Mesendoderm (in vitro differentiated cells): ENCODE results near the gene SHROOM2.
"Not testable (repeated sequence)": the region's sequence is repeated elsewhere in the genome, so short reads cannot be mapped to it uniquely, and the experiment has no call there.

Experiments used
- DNase-seq: peaks from one replicate; pipeline ENCODE4 v3.0.0; 2013
- H2AK5ac ChIP-seq: 2 replicates; pipeline ENCODE4 v1.6.1; 2013; ENCODE audit warnings: low read length, inconsistent platforms
- H2BK120ac ChIP-seq: 2 replicates; pipeline ENCODE4 v1.6.1; 2013; ENCODE audit warnings: low read depth, mild to moderate bottlenecking, low read length, moderate library complexity, mixed read lengths
- H2BK15ac ChIP-seq: replicated peaks from 2 replicates; pipeline ENCODE4 v1.6.1; 2013; ENCODE audit warnings: low read depth, mild to moderate bottlenecking, moderate library complexity
- H2BK5ac ChIP-seq: 2 replicates; pipeline ENCODE4 v1.6.1; 2013; ENCODE audit warnings: low read length, inconsistent platforms
- H3K18ac ChIP-seq: 2 replicates; pipeline ENCODE4 v1.6.1; 2013; ENCODE audit warnings: mild to moderate bottlenecking, low read length, mixed read lengths
- H3K23ac ChIP-seq: one replicate; pipeline ENCODE4 v1.6.1; 2013; ENCODE audit warnings: low read length
- H3K27ac ChIP-seq: 2 replicates; pipeline ENCODE4 v1.5.1; 2013; ENCODE audit warnings: low read depth, mild to moderate bottlenecking, inconsistent platforms, low read length, moderate library complexity
- H3K27me3 ChIP-seq: 2 replicates; pipeline ENCODE4 v1.6.1; 2013; ENCODE audit warnings: low read length, control low read depth, mild to moderate bottlenecking, inconsistent platforms; ENCODE audit not compliant: insufficient read depth, poor library complexity
- H3K36me3 ChIP-seq: 2 replicates; pipeline ENCODE4 v1.6.1; 2013; ENCODE audit warnings: low read length, inconsistent platforms; ENCODE audit not compliant: control insufficient read depth, insufficient read depth
- H3K4ac ChIP-seq: one replicate; pipeline ENCODE4 v1.6.1; 2013; ENCODE audit warnings: low read depth, mild to moderate bottlenecking, low read length, moderate library complexity
- H3K4me1 ChIP-seq: 2 replicates; pipeline ENCODE4 v1.6.1; 2013; ENCODE audit warnings: low read depth, low read length, inconsistent platforms; ENCODE audit not compliant: control insufficient read depth
- H3K4me2 ChIP-seq: 2 replicates; pipeline ENCODE4 v1.6.1; 2013; ENCODE audit warnings: low read length
- H3K4me3 ChIP-seq: 2 replicates; pipeline ENCODE4 v1.5.1; 2013; ENCODE audit warnings: mild to moderate bottlenecking, low read length
- H3K56ac ChIP-seq: one replicate; pipeline ENCODE4 v1.6.1; 2013; ENCODE audit warnings: low read length
- H3K79me1 ChIP-seq: 2 replicates; pipeline ENCODE4 v1.6.1; 2013; ENCODE audit warnings: low read length, inconsistent platforms
- H3K79me2 ChIP-seq: 2 replicates; pipeline ENCODE4 v1.6.1; 2013; ENCODE audit warnings: mild to moderate bottlenecking, low read length; ENCODE audit not compliant: control insufficient read depth, insufficient read depth
- H3K9ac ChIP-seq: 2 replicates; pipeline ENCODE4 v1.6.1; 2013; ENCODE audit warnings: low read length, inconsistent platforms
- H4K5ac ChIP-seq: one replicate; pipeline ENCODE4 v1.6.1; 2013; ENCODE audit warnings: low read length
- H4K8ac ChIP-seq: one replicate; pipeline ENCODE4 v1.6.1; 2013; ENCODE audit warnings: low read depth, mild to moderate bottlenecking, control low read depth, low read length, moderate library complexity
- WGBS: extraction: QIAGEN DNeasy Blood & Tissue Kit; methylation state at CpG from one replicate; pipeline ENCODE4 v1.1.7; 2013; ENCODE audit warnings: low lambda C conversion rate, missing lambda C conversion rate; ENCODE audit not compliant: insufficient coverage; ENCODE audit errors: extremely low coverage; 5-methylcytosine and 5-hydroxymethylcytosine counted together

Gene SHROOM2

DNA sequence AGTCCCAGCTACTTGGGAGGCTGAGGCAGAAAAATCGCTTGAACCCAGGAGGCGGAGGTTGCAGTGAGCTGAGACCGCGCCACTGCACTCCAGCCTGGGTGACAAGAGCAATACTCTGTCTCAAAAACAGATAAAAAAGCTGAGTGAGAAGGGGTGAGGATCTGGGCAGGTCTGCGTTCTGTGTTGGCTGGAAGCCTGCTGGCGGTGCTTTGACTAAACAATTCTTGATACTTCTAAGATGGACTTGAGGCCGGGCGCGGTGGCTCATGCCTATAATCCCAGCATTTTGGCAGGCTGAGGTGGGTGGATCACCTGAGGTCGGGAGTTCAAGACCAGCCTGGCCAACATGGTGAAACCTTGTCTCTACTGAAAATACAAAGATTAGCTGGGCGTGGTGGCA is 72.5 kb downstream of the SHROOM2 start:
- H3K36me3 ChIP-seq, H4K5ac ChIP-seq, H3K9ac ChIP-seq, DNase-seq, H3K4me1 ChIP-seq, H3K27ac ChIP-seq, H3K79me1 ChIP-seq, H2AK5ac ChIP-seq, H3K18ac ChIP-seq, H3K56ac ChIP-seq, H3K23ac ChIP-seq, H2BK15ac ChIP-seq, H2BK5ac ChIP-seq, H3K27me3 ChIP-seq, H3K79me2 ChIP-seq, H3K4me2 ChIP-seq, H3K4ac ChIP-seq, H3K4me3 ChIP-seq, H4K8ac ChIP-seq, H2BK120ac ChIP-seq: not testable (repeated sequence)
- WGBS: no CpG with 5 or more reads among the region's 11 CpGs

DNA sequence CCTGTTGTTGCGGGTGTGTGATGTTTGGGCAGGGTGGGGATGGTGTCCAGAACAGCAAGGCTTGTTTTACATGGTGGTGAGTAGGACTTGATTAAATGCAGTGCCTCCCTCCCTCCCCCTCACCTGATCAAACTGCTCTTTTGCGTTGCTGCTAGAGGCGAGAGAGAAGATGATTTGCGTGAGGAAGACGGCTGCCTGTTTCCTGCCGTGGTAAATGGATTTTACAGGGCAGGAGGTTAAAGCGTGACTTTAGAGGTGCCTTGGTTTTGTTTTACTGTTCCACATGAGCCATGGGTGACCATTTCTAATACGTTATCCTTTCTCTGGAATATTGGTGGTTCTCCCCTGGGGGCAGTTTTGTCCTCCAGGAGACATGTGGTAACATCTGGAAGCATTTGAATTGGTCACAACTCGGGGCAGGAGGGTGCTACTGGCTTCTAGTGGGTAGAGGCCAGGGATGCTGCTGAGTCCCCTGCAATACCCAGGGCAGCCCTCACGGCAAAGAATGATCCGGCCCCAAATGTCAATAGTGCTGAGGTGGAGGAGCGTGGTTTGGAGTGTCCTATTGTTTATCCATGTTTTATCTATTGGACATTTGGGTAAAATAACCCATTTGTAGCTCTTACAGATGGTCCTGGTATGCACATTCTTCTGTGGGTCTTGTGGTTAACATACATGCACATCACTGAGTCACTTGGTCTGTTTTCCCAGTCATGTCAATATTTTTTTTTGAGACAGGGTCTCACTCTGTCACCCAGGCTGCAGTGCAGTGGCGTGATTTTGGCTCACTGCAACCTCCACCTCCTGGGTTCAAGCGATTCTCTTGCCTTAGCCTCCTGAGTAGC is 73.7 kb downstream of the SHROOM2 start:
- H3K36me3 ChIP-seq: no peaks in the 10 kb centered on the region
- no peak overlapping the region for H4K5ac ChIP-seq
- no peaks in the 10 kb centered on the region for H3K79me2 ChIP-seq
- DNase-seq: no peak
- no peak overlapping the region for H3K4ac ChIP-seq
- no peak overlapping the region for H3K4me2 ChIP-seq
- no CpG with 5 or more reads among the region's 14 CpGs for WGBS
- H3K23ac ChIP-seq: no peak overlapping the region
- no peak overlapping the region for H3K9ac ChIP-seq
- no peaks in the 10 kb centered on the region for H3K4me1 ChIP-seq
- H4K8ac ChIP-seq: no peak overlapping the region
- H3K79me1 ChIP-seq: no peaks in the 10 kb centered on the region
- H2BK15ac ChIP-seq: no peak overlapping the region
- H2BK120ac ChIP-seq: no peak overlapping the region
- no peak overlapping the region for H2AK5ac ChIP-seq
- H3K18ac ChIP-seq: no peak overlapping the region
- H3K4me3 ChIP-seq: no peak overlapping the region
- no peak overlapping the region for H3K56ac ChIP-seq
- no peaks in the 10 kb centered on the region for H3K27me3 ChIP-seq
- H2BK5ac ChIP-seq: no peak overlapping the region
- H3K27ac ChIP-seq: no peak overlapping the region

DNA sequence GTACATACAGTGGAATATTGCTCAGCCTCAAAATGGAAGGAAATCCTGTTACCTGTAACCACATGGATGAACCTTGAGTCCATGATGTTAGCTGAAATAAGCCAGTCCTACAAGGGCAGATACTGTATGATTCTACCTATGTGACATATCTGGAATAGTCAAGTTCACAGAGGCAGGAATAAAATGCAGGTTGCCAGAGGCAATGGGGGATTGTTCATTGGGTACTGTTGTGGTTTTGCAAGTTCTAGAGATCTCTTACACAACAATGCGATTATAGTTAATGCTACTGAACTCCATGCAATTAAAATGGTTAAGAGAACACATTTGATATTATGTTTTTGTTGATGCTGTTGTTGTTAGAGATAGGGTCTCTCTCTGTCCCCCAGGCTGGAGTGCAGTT is 74.6 kb downstream of the SHROOM2 start:
- H3K79me1 ChIP-seq: no peaks in the 10 kb centered on the region
- no peak overlapping the region for H4K5ac ChIP-seq
- no peak overlapping the region for H3K27ac ChIP-seq
- H3K79me2 ChIP-seq: no peaks in the 10 kb centered on the region
- no peak overlapping the region for H3K4me2 ChIP-seq
- no peak overlapping the region for H3K4ac ChIP-seq
- no peaks in the 10 kb centered on the region for H3K27me3 ChIP-seq
- no peak overlapping the region for H2BK120ac ChIP-seq
- H3K56ac ChIP-seq: no peak overlapping the region
- H2AK5ac ChIP-seq: no peak overlapping the region
- no CpG with 5 or more reads among the region's 1 CpG for WGBS
- no peak overlapping the region for H2BK5ac ChIP-seq
- no peak overlapping the region for H3K18ac ChIP-seq
- H4K8ac ChIP-seq: no peak overlapping the region
- DNase-seq: no peak
- H3K23ac ChIP-seq: no peak overlapping the region
- H3K4me1 ChIP-seq: no peaks in the 10 kb centered on the region
- H3K9ac ChIP-seq: no peak overlapping the region
- no peaks in the 10 kb centered on the region for H3K36me3 ChIP-seq
- no peak overlapping the region for H3K4me3 ChIP-seq
- H2BK15ac ChIP-seq: no peak overlapping the region

- Histone ChIP-seq H4K5ac (no peak overlapping the region), H3K9ac (no peak overlapping the region), H3K18ac (no peak overlapping the region), H3K79me2 (no peaks in the 10 kb centered on the region), H3K4me1 (no peaks in the 10 kb centered on the region), H4K8ac (no peak overlapping the region), H3K27ac (no peak overlapping the region), H3K4me2 (no peak overlapping the region), H3K36me3 (no peaks in the 10 kb centered on the region), H3K27me3 (no peaks in the 10 kb centered on the region), H2BK5ac (no peak overlapping the region), H3K4me3 (no peak overlapping the region), H3K56ac (no peak overlapping the region), H2BK120ac (no peak overlapping the region), H3K23ac (no peak overlapping the region), H2AK5ac (no peak overlapping the region), H2BK15ac (no peak overlapping the region), H3K79me1 (no peaks in the 10 kb centered on the region), H3K4ac (no peak overlapping the region)
- DNase-seq: no peak
- WGBS: no CpG with 5 or more reads among the region's 9 CpGs
These were observed 75.5 kb downstream of the SHROOM2 start for GRCh38 chrX:9861711-9862110.

- Histone ChIP-seq H3K27ac (no peak overlapping the region), H3K36me3 (no peaks in the 10 kb centered on the region), H3K79me2 (no peaks in the 10 kb centered on the region), H2BK120ac (no peak overlapping the region), H3K27me3 (no peaks in the 10 kb centered on the region), H2BK15ac (no peak overlapping the region), H3K23ac (no peak overlapping the region), H4K8ac (no peak overlapping the region), H3K4me3 (no peak overlapping the region), H3K4me1 (no peaks in the 10 kb centered on the region), H3K18ac (no peak overlapping the region), H3K9ac (no peak overlapping the region), H2BK5ac (no peak overlapping the region), H3K56ac (no peak overlapping the region), H3K4ac (no peak overlapping the region), H2AK5ac (no peak overlapping the region), H3K79me1 (no peaks in the 10 kb centered on the region), H3K4me2 (no peak overlapping the region), H4K5ac (no peak overlapping the region)
- WGBS: no CpG with 5 or more reads among the region's 11 CpGs
- no peak for DNase-seq
These were observed 76.3 kb downstream of the SHROOM2 start for GRCh38 chrX:9862525-9862924.

GRCh38 chrX:9862953-9863352 is 76.7 kb downstream of the SHROOM2 start:
- H3K23ac ChIP-seq: no peak overlapping the region
- no peak for DNase-seq
- H3K56ac ChIP-seq: peak overlapping the region; percentile 3
- no peak overlapping the region for H4K8ac ChIP-seq
- H3K9ac ChIP-seq: no peak overlapping the region
- no peak overlapping the region for H3K4me3 ChIP-seq
- no peaks in the 10 kb centered on the region for H3K27me3 ChIP-seq
- no peak overlapping the region for H4K5ac ChIP-seq
- no peaks in the 10 kb centered on the region for H3K4me1 ChIP-seq
- no peak overlapping the region for H3K4me2 ChIP-seq
- no peaks in the 10 kb centered on the region for H3K79me2 ChIP-seq
- no peak overlapping the region for H2BK120ac ChIP-seq
- H2BK5ac ChIP-seq: no peak overlapping the region
- H3K36me3 ChIP-seq: no peaks in the 10 kb centered on the region
- H3K4ac ChIP-seq: no peak overlapping the region
- WGBS: no CpG with 5 or more reads among the region's 7 CpGs
- H2AK5ac ChIP-seq: no peak overlapping the region
- no peak overlapping the region for H3K27ac ChIP-seq
- H3K18ac ChIP-seq: no peak overlapping the region
- no peaks in the 10 kb centered on the region for H3K79me1 ChIP-seq
- no peak overlapping the region for H2BK15ac ChIP-seq
